ENCODE measurements around the gene MAMDC2.

DNA sequence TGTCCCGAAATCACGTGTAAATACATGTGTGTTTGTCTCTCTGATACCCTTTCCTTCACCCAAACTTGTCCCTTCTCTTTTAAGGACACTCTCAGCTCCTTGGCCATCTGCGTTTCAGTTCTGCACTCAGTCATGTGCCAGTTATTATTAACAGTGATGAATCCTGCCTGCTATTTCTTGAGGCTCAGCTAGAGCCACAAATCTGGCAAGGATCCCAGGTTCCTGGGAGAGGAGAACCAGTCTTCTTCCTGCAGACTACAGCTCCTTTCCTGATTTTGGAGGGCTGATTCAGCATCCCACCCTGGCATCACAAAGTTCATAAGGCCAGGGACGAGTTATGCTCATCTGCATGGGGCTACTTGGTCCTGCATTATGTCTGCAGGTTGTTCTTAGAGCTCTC lies 5.6 kb downstream of the MAMDC2 start:
- TF ChIP-seq, protein P1, sequence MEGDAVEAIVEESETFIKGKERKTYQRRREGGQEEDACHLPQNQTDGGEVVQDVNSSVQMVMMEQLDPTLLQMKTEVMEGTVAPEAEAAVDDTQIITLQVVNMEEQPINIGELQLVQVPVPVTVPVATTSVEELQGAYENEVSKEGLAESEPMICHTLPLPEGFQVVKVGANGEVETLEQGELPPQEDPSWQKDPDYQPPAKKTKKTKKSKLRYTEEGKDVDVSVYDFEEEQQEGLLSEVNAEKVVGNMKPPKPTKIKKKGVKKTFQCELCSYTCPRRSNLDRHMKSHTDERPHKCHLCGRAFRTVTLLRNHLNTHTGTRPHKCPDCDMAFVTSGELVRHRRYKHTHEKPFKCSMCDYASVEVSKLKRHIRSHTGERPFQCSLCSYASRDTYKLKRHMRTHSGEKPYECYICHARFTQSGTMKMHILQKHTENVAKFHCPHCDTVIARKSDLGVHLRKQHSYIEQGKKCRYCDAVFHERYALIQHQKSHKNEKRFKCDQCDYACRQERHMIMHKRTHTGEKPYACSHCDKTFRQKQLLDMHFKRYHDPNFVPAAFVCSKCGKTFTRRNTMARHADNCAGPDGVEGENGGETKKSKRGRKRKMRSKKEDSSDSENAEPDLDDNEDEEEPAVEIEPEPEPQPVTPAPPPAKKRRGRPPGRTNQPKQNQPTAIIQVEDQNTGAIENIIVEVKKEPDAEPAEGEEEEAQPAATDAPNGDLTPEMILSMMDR (conservative IDR thresholded peaks at IDR 0.05), result no peak
- no peak for TF ChIP-seq EZH2 (IDR thresholded peaks at IDR 0.05; ENCODE audit: low read depth)

Measured in PC-9 (cell line).